K562 (cell line): ENCODE measurements around the gene GLP2R. TPM values are rescaled to one million over a fixed set of nuclear protein-coding genes. Genes with fewer than 3 reads are reported as not detected.

Source experiments
- ATAC-seq: fragments of 200-7000 bp; cut with Tn5 transposase; 3 replicates; pipeline ENCODE4 v1.9.1; 2020; ENCODE audit warnings: moderate library complexity
- BruUV-seq: library from RNA; stranded (reverse); fragments of 400-500 nt; replicated peaks from 2 replicates; lab custom pipeline; 2021; lab: Mats Ljungman, UMichigan
- CTCF ChIA-PET: fragments of 300-600 bp; formaldehyde crosslinking; extraction: SDS; loops from one replicate; lab custom pipeline; 2021; ENCODE audit warnings: low intra/inter-chr PET ratio; lab: Yijun Ruan, JAX
- POLR2A ChIA-PET: fragments of 300-600, 350-650 bp; sonication (Branson Sonifier 250); formaldehyde crosslinking; extraction: SDS; loops from one replicate; lab custom pipeline; 2021; ENCODE audit warnings: antibody characterized with exemption, inconsistent platforms; lab: Yijun Ruan, JAX
- DNase-seq, 4 experiments: peaks; one replicate each; pipeline versions ENCODE4 v3.0.0 to v3.0.0-alpha.2; 2011 to 2018; ENCODE audit warnings: low spot score in 3 of 4, mixed read lengths in 3 of 4; ENCODE audit errors: extremely low read depth in 1 of 4
- FAIRE-seq: peaks from 2 replicates; lab custom pipeline; 2011; peaks lifted over from hg19 to GRCh38; lab: Jason Lieb, UNC
- H2AFZ ChIP-seq: 2 replicates; pipeline ENCODE4 v1.6.0; 2011; ENCODE audit warnings: low read depth, low read length, control low read depth, inconsistent platforms
- H3K27ac ChIP-seq: fragments of 200-600 bp; 3 replicates; pipeline ENCODE4 v1.8.0; 2011; ENCODE audit warnings: low read depth, mild to moderate bottlenecking, control low read depth, inconsistent platforms, low read length, moderate library complexity, mixed read lengths; ENCODE audit errors: extremely low read depth
- H3K27me3 ChIP-seq, 2 experiments: fragments of 300-600 bp in 1 of 2; 2 replicates in 1 of 2; 3 replicates in 1 of 2; pipeline versions ENCODE4 v1.6.0 to v1.8.0; 2011; ENCODE audit warnings: inconsistent platforms in 2 of 2, low read length in 2 of 2, mild to moderate bottlenecking in 1 of 2, mixed read lengths in 1 of 2, moderate library complexity in 1 of 2; ENCODE audit not compliant: control insufficient read depth in 2 of 2, insufficient read depth in 2 of 2
- H3K36me3 ChIP-seq: fragments of 300-600 bp; 3 replicates; pipeline ENCODE4 v1.8.0; 2011; ENCODE audit warnings: mild to moderate bottlenecking, low read length, inconsistent platforms; ENCODE audit not compliant: control insufficient read depth, insufficient read depth
- H3K4me1 ChIP-seq, 2 experiments: fragments of 200-600 bp in 1 of 2; replicated peaks in 1 of 2; 2 replicates in 1 of 2; 3 replicates in 1 of 2; pipeline versions ENCODE4 v1.5.1 to v1.8.0; 2011; ENCODE audit warnings: inconsistent platforms in 2 of 2, low read length in 2 of 2, mild to moderate bottlenecking in 1 of 2, mixed read lengths in 1 of 2, moderate library complexity in 1 of 2; ENCODE audit not compliant: control insufficient read depth in 2 of 2, insufficient read depth in 2 of 2
- H3K4me2 ChIP-seq: 2 replicates; pipeline ENCODE4 v1.6.1; 2011; ENCODE audit warnings: low read length, control low read depth, inconsistent platforms, mixed read lengths; ENCODE audit not compliant: insufficient read depth
- H3K4me3 ChIP-seq: fragments of 200-600 bp; sonication (generic), shearing (Covaris generic); 2 replicates; pipeline ENCODE4 v1.5.1; 2016; ENCODE audit warnings: control low read depth, inconsistent platforms
- H3K79me2 ChIP-seq: fragments of 200-600 bp; 3 replicates; pipeline ENCODE4 v1.8.0; 2011; ENCODE audit warnings: low read length, inconsistent platforms; ENCODE audit not compliant: control insufficient read depth, insufficient read depth
- H3K9ac ChIP-seq, 2 experiments: 2 replicates each; pipeline versions ENCODE4 v1.6.0 to v1.6.1; 2011; ENCODE audit warnings: low read depth in 2 of 2, low read length in 2 of 2, control low read depth in 1 of 2, inconsistent platforms in 1 of 2, mild to moderate bottlenecking in 1 of 2, mixed read lengths in 1 of 2; ENCODE audit not compliant: insufficient read depth in 1 of 2
- H3K9me1 ChIP-seq: one replicate; pipeline ENCODE4 v1.6.0; 2011; ENCODE audit warnings: inconsistent platforms, mild to moderate bottlenecking, low read length, moderate library complexity; ENCODE audit not compliant: control insufficient read depth, insufficient read depth
- H3K9me3 ChIP-seq: replicated peaks from 2 replicates; pipeline ENCODE4 v1.5.1; 2011; ENCODE audit warnings: low read depth, low read length, inconsistent platforms; ENCODE audit not compliant: control insufficient read depth, insufficient read depth
- H4K20me1 ChIP-seq: replicated peaks from 2 replicates; pipeline ENCODE4 v1.6.1; 2011; ENCODE audit warnings: low read length, inconsistent platforms, mixed read lengths; ENCODE audit not compliant: control insufficient read depth, insufficient read depth
- NEUROD1 ChIP-seq: fragments of 150-350 bp; IDR thresholded peaks from 2 replicates; pipeline ENCODE4 v1.6.1; 2014; ENCODE audit warnings: borderline replicate concordance, low read length, low read depth; ENCODE audit not compliant: partially characterized antibody
- NFE2 ChIP-seq: IDR thresholded peaks from 2 replicates; pipeline ENCODE4 v1.6.1; 2014; ENCODE audit warnings: antibody characterized with exemption, low read depth
- NFE2L1 ChIP-seq: fragments of 450-650 bp; IDR thresholded peaks from 2 replicates; pipeline ENCODE4 v1.6.1; 2016; ENCODE audit warnings: missing genetic modification characterization, low read depth, mild to moderate bottlenecking, missing compliant biosample characterization, moderate library complexity, borderline replicate concordance
- NFYB ChIP-seq: IDR thresholded peaks from 2 replicates; pipeline ENCODE4 v1.6.1; 2011; ENCODE audit warnings: mild to moderate bottlenecking, moderate library complexity; ENCODE audit not compliant: insufficient read length; ENCODE audit errors: extremely low read depth
- RBFOX2 ChIP-seq: fragments of 200-400 bp; formaldehyde crosslinking; IDR thresholded peaks from 2 replicates; pipeline ENCODE4 v1.6.1; 2017; ENCODE audit warnings: low read depth, mild to moderate bottlenecking, low read length, moderate library complexity
- RREB1 ChIP-seq: fragments of 250-450 bp; sonication (Bioruptor Pico); IDR thresholded peaks from 2 replicates; pipeline ENCODE4 v1.4.0; 2020
- SMARCB1 ChIP-seq: IDR thresholded peaks from 2 replicates; pipeline ENCODE4 v1.6.1; 2011; ENCODE audit warnings: improper control_type of control experiment, low read depth; ENCODE audit not compliant: insufficient read length
- TCF7 ChIP-seq: sonication (generic); IDR thresholded peaks from 2 replicates; pipeline ENCODE4 v1.6.1; 2016; ENCODE audit warnings: antibody characterized with exemption, borderline replicate concordance
- ZNF24 ChIP-seq: fragments of 450-650 bp; IDR thresholded peaks from 2 replicates; pipeline ENCODE4 v1.6.1; 2016
- WGBS: fragments of 100-300 bp; shearing (Covaris generic); methylation state at CpG from one replicate; pipeline ENCODE4 v1.1.6; 2016; ENCODE audit warnings: low coverage, mixed read lengths; ENCODE audit not compliant: insufficient coverage; ENCODE audit errors: missing lambda C conversion rate; 5-methylcytosine and 5-hydroxymethylcytosine counted together
- in situ Hi-C: fragments of 300-500 bp; cut with MboI; formaldehyde crosslinking; loops from 4 replicates; pipeline ENCODE4 v1.15.0; 2018; ENCODE audit warnings: inconsistent platforms, mixed read lengths
- intact Hi-C: fragments of 100-400 bp; cut with micrococcal nuclease; formaldehyde crosslinking; loops from 2 replicates; pipeline ENCODE4 v1.14.2; 2022
- polyA plus RNA-seq, 8 experiments: library from polyadenylated mRNA; depleted of rRNA in 4 of 8; stranded (reverse) in 5 of 8; unstranded in 3 of 8; fragments of >200 nt; fragmentation: Nextera tagmentation in 2 of 8; fragmentation: Illumina TruSeq in 1 of 8; extraction: Ambion mirVana in 2 of 8; extraction: Trizol in 1 of 8; gene quantifications; 2 replicates each; pipeline versions ENCODE4 v1.2.1 to v1.2.3, GENCODE V29; 2011 to 2014; ENCODE audit warnings: inconsistent platforms in 1 of 8, missing spikeins in 1 of 8
- total RNA-seq, 7 experiments: library from RNA; depleted of rRNA in 6 of 7; stranded (reverse); fragments of >200 nt in 6 of 7; fragmentation: Illumina TruSeq in 2 of 7; extraction: Trizol in 2 of 7; gene quantifications; 2 replicates each; pipeline versions ENCODE4 v1.2.1 to v1.2.3, GENCODE V29; 2011 to 2021; ENCODE audit warnings: low replicate concordance in 1 of 7
- TF ChIP-seq, protein P1 (sequence below): fragments of 450-650 bp; formaldehyde crosslinking; IDR thresholded peaks from 2 replicates; pipeline ENCODE4 v1.4.0; 2022; ENCODE audit warnings: mild to moderate bottlenecking, moderate library complexity

Gene GLP2R
- total and polyA plus RNA-seq, 9 of the 15 experiments (the other 6 are each of a cell fraction or from before 2014, with no cell fraction given): not detected

DNA sequence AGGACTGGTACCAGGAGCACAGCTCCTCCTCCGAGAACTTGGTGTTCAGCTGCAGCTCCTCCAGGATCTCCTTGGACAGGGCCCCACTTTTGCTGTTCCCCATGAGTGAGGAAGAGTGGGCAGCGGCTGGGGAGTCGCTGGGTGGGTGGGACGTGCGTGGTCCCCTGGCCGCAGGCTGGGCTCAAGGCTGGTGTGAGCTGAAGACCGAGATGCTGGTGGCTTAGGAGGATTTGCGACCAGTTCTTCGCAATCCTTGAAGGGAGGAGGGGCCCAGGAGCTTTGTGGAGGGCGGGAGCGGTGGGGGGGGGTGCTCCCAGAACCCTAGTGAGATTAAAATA is 79.3 kb downstream of the GLP2R start, which contains the start of gene RCVRN:
RCVRN (minus strand) TSS at position 194 of the 338 bp plus-strand sequence; CDS start at position 103, 91 bp downstream.
- intact Hi-C loops: no loop called here
- BruUV-seq: no TSS peak
- POLR2A ChIA-PET: interaction anchor here (0.6 kb wide), 1 partner anchor 12 kb away, joined by 3 read pairs; no protein-coding TSS in a partner anchor
- Histone ChIP-seq H2AFZ (no peak within 1 kb of the TSS), H4K20me1 (no peaks in the 10 kb centered on the region), H3K9me1 (no peaks in the 10 kb centered on the region), H3K27ac (no peak within 1 kb of the TSS), H3K9ac (no peak within 1 kb of the TSS), H3K79me2 (no peaks in the 10 kb centered on the region)
- in situ Hi-C loops: no loop called here
- no peak for ATAC-seq
- WGBS: no CpG with 5 or more reads among the region's 11 CpGs
- TF ChIP-seq NFE2 (no peak), ZNF24 (no peak), TCF7 (no peak), NEUROD1 (no peak), RBFOX2 (no peak), RREB1 (CRISPR knock-in tag) (no peak), NFE2L1 (tag) (no peak), SMARCB1 (no peak), NFYB (no peak)
- TF ChIP-seq, protein P1, sequence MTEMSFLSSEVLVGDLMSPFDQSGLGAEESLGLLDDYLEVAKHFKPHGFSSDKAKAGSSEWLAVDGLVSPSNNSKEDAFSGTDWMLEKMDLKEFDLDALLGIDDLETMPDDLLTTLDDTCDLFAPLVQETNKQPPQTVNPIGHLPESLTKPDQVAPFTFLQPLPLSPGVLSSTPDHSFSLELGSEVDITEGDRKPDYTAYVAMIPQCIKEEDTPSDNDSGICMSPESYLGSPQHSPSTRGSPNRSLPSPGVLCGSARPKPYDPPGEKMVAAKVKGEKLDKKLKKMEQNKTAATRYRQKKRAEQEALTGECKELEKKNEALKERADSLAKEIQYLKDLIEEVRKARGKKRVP: no peak
- TF ChIP-seq, all 486 proteins: peak for 0
- no peak within 1 kb of the TSS for H3K4me3 ChIP-seq
- peaks cover 0 to 5% of the 10 kb centered on the region in 2 experiments; a peak in 2 of 5 replicates for H3K27me3 ChIP-seq
- no peak for FAIRE-seq
- no peaks in the 10 kb centered on the region for H3K4me1 ChIP-seq
- no peaks in the 10 kb centered on the region for H3K36me3 ChIP-seq
- no peak within 1 kb of the TSS for H3K4me2 ChIP-seq
- H3K9me3 ChIP-seq: no peaks in the 10 kb centered on the region
- CTCF ChIA-PET: no interaction called here
- no peak for DNase-seq
